T-helper 17 cell (primary cell): ENCODE results near the gene STK11. TPM values are rescaled to one million over a fixed set of nuclear protein-coding genes. Genes with fewer than 3 reads are reported as not detected.

ENCODE experiments used
- ATAC-seq: fragments of 150-1000 bp; cut with Tn5 transposase; 2 replicates; pipeline ENCODE4 v1.10.0; 2021; ENCODE audit warnings: mild to moderate bottlenecking, moderate library complexity
- DNase-seq, 3 donors: peaks; one replicate each; pipeline versions ENCODE4 v3.0.0 to v3.0.0-alpha.2; 2020 to 2021
- H3K9me3 ChIP-seq: one replicate; pipeline ENCODE4 v1.7.0; 2013; ENCODE audit warnings: low read length, mild to moderate bottlenecking; ENCODE audit not compliant: control insufficient read depth, poor library complexity, severe bottlenecking
- H3K27ac Mint-ChIP-seq: one replicate; pipeline ENCODE4 v1.8.0; 2022; ENCODE audit warnings: mild to moderate bottlenecking, moderate library complexity, mixed read lengths
- H3K27me3 Mint-ChIP-seq: one replicate; pipeline ENCODE4 v1.8.0; 2022; ENCODE audit warnings: mixed read lengths
- H3K36me3 Mint-ChIP-seq: one replicate; pipeline ENCODE4 v1.8.0; 2022; ENCODE audit warnings: low read depth, mixed read lengths
- H3K4me1 Mint-ChIP-seq: one replicate; pipeline ENCODE4 v1.8.0; 2022; ENCODE audit warnings: mild to moderate bottlenecking, mixed read lengths
- H3K4me3 Mint-ChIP-seq: one replicate; pipeline ENCODE4 v1.8.0; 2022; ENCODE audit warnings: mild to moderate bottlenecking, moderate library complexity, mixed read lengths
- total RNA-seq, 4 donors: library from RNA in 2 of 4; stranded (reverse) in 2 of 4; gene quantifications; one replicate each; pipeline ENCODE4 v1.2.3 and lab custom pipeline; 2022 to 2026

STK11 gene
- total RNA-seq, 2 donors from 2014 or later, result 70.0 to 70.4 TPM

DNA sequence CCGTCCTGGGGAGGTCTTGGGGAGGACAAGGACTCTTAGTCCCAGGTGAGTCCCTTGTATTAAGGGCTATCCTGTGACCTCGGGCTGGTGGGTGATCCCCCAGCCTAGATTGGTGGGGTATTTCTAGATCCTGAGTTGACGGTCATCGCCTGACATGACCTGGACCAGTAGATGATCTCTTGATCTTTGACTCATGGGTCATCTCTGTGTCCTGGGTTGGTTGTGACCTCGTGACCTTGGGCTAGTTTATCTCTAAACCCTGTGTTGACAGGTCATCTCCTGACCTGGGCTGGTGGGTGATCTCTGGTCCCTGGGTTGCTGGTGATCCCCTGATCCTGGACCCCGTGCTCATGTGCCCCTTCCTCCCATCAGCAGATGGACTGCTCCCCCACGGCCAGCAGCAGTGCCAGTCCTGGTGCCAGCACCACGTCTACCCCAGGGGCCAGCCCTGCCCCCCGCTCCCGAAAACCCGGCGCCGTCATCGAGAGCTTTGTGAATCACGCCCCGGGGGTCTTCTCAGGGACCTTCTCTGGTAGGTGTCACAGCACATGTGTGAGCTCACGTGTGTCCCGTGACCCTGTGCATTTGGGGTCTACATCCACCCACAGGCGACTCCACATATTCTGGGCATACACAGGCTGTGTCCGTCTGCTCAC, 49.1 kb downstream of the STK11 start:
- Mint-ChIP-seq H3K27ac (peak overlapping the region; percentile 79), H3K27me3 (no peaks in the 10 kb centered on the region), H3K36me3 (peaks cover 5% of the 10 kb centered on the region), H3K4me1 (peaks cover 26% of the 10 kb centered on the region), H3K4me3 (peak overlapping the region; percentile 53)
- ATAC-seq, result no peak
- H3K9me3 ChIP-seq, result no peaks in the 10 kb centered on the region
- no peak for DNase-seq

GRCh38 chr19:1255186-1256161, 49.9 kb downstream of the STK11 start:
- H3K27me3 Mint-ChIP-seq, result no peaks in the 10 kb centered on the region
- peaks cover 4% of the 10 kb centered on the region for H3K36me3 Mint-ChIP-seq
- DNase-seq (no peak), ATAC-seq (no peak)
- no peaks in the 10 kb centered on the region for H3K9me3 ChIP-seq
- peak overlapping the region; percentile 53 for H3K4me3 Mint-ChIP-seq
- H3K4me1 Mint-ChIP-seq, result peaks cover 31% of the 10 kb centered on the region
- peak overlapping the region; percentile 96 for H3K27ac Mint-ChIP-seq

DNA sequence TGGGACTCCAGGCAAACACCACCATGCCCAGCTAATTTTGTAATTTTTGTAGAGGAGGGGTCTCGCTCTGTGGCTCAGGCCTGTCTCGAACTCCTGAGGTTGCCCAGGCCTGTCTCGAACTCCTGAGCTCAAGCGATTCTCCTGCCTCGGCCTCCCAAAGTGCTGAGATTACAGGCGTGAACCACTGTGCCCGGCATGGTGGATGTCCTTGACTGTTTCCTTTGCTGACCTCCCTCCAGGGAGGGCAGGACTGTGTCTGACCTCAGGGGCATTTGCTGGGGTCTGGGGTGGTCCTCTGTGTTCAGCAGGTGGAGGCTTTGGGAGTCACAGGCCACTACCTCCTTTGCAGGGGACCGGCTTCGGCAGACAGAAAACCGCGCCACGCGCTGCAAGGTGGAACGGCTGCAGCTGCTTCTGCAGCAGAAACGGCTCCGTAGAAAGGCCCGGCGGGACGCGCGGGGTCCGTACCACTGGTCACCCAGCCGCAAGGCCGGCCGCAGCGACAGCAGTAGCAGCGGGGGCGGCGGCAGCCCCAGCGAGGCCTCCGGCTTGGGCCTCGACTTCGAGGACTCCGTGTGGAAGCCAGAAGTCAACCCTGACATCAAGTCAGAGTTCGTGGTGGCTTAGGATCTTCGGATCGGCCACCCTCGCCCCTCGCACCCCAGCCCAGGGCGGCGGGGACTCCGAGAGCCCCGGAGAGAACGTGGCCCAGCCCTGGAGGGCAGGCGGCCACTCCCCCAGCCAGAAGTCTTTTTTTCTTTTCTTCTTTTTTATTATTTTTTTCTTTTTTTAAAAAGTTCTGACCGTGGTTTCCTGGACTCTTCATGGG, 51.3 kb downstream of the STK11 start:
- no peaks in the 10 kb centered on the region for H3K9me3 ChIP-seq
- Mint-ChIP-seq H3K27ac (peak overlapping the region; percentile 96), H3K4me3 (peak overlapping the region; percentile 94), H3K4me1 (peaks cover 34% of the 10 kb centered on the region), H3K27me3 (no peaks in the 10 kb centered on the region), H3K36me3 (peaks cover 2% of the 10 kb centered on the region)
- no peak for ATAC-seq
- DNase-seq, result no peak

GRCh38 chr19:1257475-1258162, 52.0 kb downstream of the STK11 start:
- H3K4me3 Mint-ChIP-seq, result peak overlapping the region; percentile 94
- H3K27ac Mint-ChIP-seq, result peak overlapping the region; percentile 96
- H3K9me3 ChIP-seq, result no peaks in the 10 kb centered on the region
- no peaks in the 10 kb centered on the region for H3K27me3 Mint-ChIP-seq
- H3K36me3 Mint-ChIP-seq, result peaks cover 2% of the 10 kb centered on the region
- H3K4me1 Mint-ChIP-seq, result peaks cover 36% of the 10 kb centered on the region
- ATAC-seq, result no peak
- no peak for DNase-seq

DNA sequence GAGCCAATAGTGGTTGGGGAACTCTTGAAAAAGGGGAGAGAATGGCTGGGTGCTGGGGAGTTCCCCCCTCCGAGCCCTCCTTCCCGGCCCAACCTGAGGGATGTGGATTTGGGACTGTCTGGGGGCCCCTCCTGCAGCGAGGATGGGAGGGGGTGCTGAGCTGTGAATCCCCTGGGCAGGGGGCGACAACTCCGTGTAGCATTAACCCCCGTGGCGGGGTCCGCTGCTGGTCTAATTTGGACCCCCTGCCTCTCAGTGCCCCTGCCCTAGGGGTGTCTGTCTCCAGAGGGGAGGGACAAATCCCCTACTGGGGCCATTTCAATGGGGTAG, 52.5 kb downstream of the STK11 start:
- ATAC-seq, result no peak
- H3K36me3 Mint-ChIP-seq, result peaks cover 2% of the 10 kb centered on the region
- H3K27ac Mint-ChIP-seq, result peak overlapping the region; percentile 96
- H3K9me3 ChIP-seq, result no peaks in the 10 kb centered on the region
- no peaks in the 10 kb centered on the region for H3K27me3 Mint-ChIP-seq
- H3K4me3 Mint-ChIP-seq, result peak overlapping the region; percentile 94
- peaks cover 37% of the 10 kb centered on the region for H3K4me1 Mint-ChIP-seq
- no peak for DNase-seq

- DNase-seq (no peak), ATAC-seq (no peak)
- Mint-ChIP-seq H3K4me1 (peaks cover 37% of the 10 kb centered on the region), H3K27ac (peak overlapping the region; percentile 96), H3K4me3 (peak overlapping the region; percentile 94), H3K36me3 (peaks cover 2% of the 10 kb centered on the region), H3K27me3 (no peaks in the 10 kb centered on the region)
- no peaks in the 10 kb centered on the region for H3K9me3 ChIP-seq
These were observed 53.2 kb downstream of the STK11 start for GRCh38 chr19:1258707-1259205.

GRCh38 chr19:1259206-1259875, 53.8 kb downstream of the STK11 start:
- peaks cover 2% of the 10 kb centered on the region for H3K36me3 Mint-ChIP-seq
- peak; percentile 35 for ATAC-seq
- peak overlapping the region; percentile 96 for H3K27ac Mint-ChIP-seq

DNA sequence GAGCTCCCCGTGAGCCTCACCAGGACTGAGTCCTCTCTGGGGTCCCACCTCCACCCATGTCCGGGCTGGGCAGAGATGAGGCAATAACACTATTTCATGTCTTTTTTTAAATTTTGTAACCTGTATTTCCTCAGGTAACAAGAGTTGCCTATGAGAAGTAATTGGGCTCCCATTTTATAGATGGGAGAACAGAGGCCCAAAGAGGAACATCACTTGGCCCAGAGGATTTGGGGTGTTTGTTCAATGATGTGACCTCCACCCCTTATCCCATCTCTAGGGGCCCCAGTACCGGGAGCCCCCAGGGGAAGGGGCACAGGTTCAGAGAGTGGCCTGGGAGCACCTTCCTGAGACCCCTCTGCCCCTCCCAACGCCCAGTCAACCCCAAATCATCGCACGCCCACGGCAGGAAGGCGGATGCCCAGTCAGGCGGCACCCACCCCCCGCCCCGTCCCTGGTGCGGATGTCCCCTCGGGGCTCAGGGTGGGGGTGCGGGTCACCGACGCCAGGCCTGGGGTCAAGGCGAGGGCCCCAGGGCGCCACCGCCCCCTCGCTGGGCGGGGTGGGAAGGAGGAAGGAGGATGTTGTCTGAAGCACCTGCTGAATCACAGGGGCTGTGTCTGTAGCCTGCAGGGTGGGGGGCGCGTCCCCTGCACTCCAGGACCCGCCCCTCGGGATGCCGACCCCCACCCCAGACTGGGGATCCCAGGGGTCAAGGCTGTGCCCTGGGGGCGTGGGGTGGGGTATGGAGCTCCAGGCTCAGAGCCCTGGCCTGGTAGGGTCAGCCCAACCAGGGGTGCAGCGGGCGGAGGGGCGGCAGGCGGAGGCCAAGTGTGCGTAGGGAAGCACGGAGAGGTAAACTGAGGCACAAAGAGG, 54.5 kb downstream of the STK11 start:
- no peaks in the 10 kb centered on the region for H3K9me3 ChIP-seq
- DNase-seq (peak in 2 of 3 donors; percentile 42 to 50), ATAC-seq (peak; percentile 6)
- peak overlapping the region; percentile 96 for H3K27ac Mint-ChIP-seq
- H3K36me3 Mint-ChIP-seq, result peaks cover 2% of the 10 kb centered on the region
- H3K27me3 Mint-ChIP-seq, result no peaks in the 10 kb centered on the region
- peak overlapping the region; percentile 94 for H3K4me3 Mint-ChIP-seq
- peaks cover 42% of the 10 kb centered on the region for H3K4me1 Mint-ChIP-seq

More at GRCh38 chr19:1259206-1259875, 53.8 kb downstream of the STK11 start:
- no peaks in the 10 kb centered on the region for H3K27me3 Mint-ChIP-seq
- peaks cover 37% of the 10 kb centered on the region for H3K4me1 Mint-ChIP-seq
- H3K9me3 ChIP-seq, result no peaks in the 10 kb centered on the region
- peak; percentile 42 to 58 (median 56) for DNase-seq
- H3K4me3 Mint-ChIP-seq, result peak overlapping the region; percentile 94

- Mint-ChIP-seq H3K36me3 (peaks cover 2% of the 10 kb centered on the region), H3K27me3 (no peaks in the 10 kb centered on the region), H3K27ac (peak overlapping the region; percentile 96), H3K4me1 (peaks cover 47% of the 10 kb centered on the region), H3K4me3 (peak overlapping the region; percentile 94)
- ATAC-seq, result peak; percentile 85
- no peaks in the 10 kb centered on the region for H3K9me3 ChIP-seq
- DNase-seq, result peak; percentile 96 to 98 (median 98)
These were observed 55.4 kb downstream of the STK11 start for GRCh38 chr19:1260749-1261537.

DNA sequence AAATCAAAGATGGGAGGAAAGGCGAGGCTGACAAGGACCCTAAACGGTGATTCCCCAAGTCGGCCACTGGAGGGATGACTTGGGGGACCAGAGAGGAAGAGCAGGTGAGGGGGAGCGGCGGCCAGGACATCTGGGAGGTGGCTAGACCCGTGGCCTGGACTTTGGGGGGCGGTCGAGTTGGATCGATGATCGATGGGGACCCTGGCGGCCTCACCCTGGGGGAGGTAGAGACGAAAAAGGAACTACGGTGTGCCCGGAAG, 55.9 kb downstream of the STK11 start:
- Mint-ChIP-seq H3K36me3 (peaks cover 2% of the 10 kb centered on the region), H3K27ac (peak overlapping the region; percentile 96), H3K4me3 (peak overlapping the region; percentile 94), H3K27me3 (no peaks in the 10 kb centered on the region), H3K4me1 (peaks cover 47% of the 10 kb centered on the region)
- DNase-seq (no peak), ATAC-seq (no peak)
- H3K9me3 ChIP-seq, result no peaks in the 10 kb centered on the region
